Measurements from ENCODE around the gene PHACTR3. TPM values are rescaled to one million over a fixed set of nuclear protein-coding genes. Genes with fewer than 3 reads are reported as not detected.

The PHACTR3 gene
- total RNA-seq, 1 donor from 2014 or later: 0.06 TPM

- no peak overlapping the region for H3K4me3 ChIP-seq (ENCODE audit: low read depth, low read length)
- DNase-seq (ENCODE audit: low read depth): no peak
- no peak for TF ChIP-seq CTCF (conservative IDR thresholded peaks at IDR 0.05; ENCODE audit: low read depth, low read length)
Measured at GRCh38 chr20:59823491-59824259, 219.3 kb downstream of the PHACTR3 start.

DNA sequence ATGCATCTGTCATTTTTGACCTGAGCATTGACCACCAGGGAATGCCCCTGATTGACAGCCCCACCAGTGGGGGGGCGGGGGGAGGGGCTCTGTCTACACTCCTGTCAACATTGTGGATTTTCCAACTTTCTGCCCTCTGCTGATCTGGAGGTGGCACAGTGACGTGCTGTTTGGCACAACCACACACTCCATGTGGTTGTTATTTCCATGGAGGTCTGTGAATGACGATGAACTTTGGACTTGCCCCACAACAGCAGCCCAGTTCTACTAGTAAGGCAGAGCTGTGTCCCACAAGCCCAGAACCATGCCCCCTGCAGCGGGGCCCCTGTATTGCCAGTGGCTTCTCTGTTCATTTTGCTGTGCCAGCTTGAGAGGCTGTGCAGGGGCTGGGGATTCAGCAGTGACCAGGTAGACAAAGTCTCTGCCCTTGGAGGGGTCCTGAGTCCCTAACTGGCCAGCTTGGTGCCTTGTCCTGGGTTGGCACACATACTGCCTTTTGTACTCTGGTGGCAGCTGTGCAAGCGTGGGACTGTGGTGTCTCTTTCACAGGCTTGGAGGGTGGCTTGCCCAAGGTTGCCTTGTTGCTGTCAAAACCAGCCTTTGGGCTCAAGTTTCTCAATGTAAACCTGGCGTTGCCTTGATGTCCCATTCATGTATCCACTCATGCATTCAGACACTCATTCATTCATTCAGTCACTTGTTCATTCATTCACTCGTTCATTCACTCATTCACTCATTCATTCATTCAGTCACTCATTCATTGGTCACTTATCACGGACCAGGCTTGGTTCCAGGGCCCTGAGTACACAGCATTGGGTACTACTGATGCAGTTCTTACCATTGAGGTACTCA, 220.6 kb downstream of the PHACTR3 start:
- H3K4me3 ChIP-seq (ENCODE audit: low read depth, low read length): no peak overlapping the region
- DNase-seq (ENCODE audit: low read depth): no peak
- no peak for TF ChIP-seq CTCF (conservative IDR thresholded peaks at IDR 0.05; ENCODE audit: low read depth, low read length)

GRCh38 chr20:59825563-59825920, 221.2 kb downstream of the PHACTR3 start:
- no peak overlapping the region for H3K4me3 ChIP-seq (ENCODE audit: low read depth, low read length)
- no peak for TF ChIP-seq CTCF (conservative IDR thresholded peaks at IDR 0.05; ENCODE audit: low read depth, low read length)
- no peak for DNase-seq (ENCODE audit: low read depth)

GRCh38 chr20:59825944-59826759, 221.8 kb downstream of the PHACTR3 start:
- no peak for DNase-seq (ENCODE audit: low read depth)

DNA sequence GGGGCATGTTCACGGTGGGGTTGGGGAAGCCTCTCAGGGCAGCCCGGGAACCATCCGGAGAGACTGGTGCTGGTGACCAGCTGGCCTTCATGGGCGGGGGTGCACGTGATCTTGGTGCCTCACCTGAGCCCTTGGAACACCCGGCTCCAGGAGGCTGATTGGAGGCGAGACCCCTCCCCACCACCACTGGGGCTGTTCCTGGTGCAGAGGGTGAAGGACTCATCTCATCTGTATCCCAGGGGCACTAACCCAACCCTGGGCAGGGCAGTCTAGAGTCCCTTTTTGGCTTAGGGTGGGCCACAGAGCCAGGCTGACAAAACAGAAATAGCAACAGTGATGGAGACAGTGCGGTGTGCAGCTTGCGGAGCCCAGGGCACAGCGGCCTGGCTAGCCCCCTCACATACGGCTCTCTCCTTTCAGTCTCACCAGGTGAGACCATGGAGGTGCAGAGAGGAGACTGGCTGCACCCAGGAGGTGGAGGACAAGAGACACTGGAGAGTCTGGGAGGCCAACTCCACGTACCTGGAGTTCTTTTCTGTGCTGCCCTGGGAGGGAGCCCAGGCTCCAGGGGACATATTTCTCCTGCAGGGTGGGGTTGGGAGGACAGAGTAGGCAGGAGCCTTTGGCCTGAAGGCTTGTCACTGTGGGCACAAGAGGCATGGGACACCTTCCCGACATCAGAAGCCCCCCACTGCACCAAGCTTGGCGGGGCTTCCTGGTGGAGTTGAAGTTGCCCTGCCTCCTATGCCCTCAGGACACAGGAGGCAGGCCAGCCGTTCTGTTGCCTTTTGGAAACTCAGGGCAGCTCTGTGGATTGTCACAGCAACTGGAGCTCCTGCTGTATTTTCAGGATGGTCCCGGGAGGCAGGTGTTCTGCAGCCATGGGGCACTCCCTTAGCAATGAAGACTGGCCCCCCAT, 223.1 kb downstream of the PHACTR3 start:
- DNase-seq (ENCODE audit: low read depth): no peak
- TF ChIP-seq CTCF (conservative IDR thresholded peaks at IDR 0.05; ENCODE audit: low read depth, low read length): no peak
- H3K4me3 ChIP-seq (ENCODE audit: low read depth, low read length): no peak overlapping the region

More at GRCh38 chr20:59825944-59826759, 221.8 kb downstream of the PHACTR3 start:
- H3K4me3 ChIP-seq (ENCODE audit: low read depth, low read length): no peak overlapping the region
- no peak for TF ChIP-seq CTCF (conservative IDR thresholded peaks at IDR 0.05; ENCODE audit: low read depth, low read length)
